GM12874 (cell line): ENCODE data around the gene MRM3.

Experiments used
- CTCF ChIP-seq: IDR thresholded peaks from 2 replicates; pipeline ENCODE4 v1.5.1; 2011; ENCODE audit warnings: low read depth, mild to moderate bottlenecking, control low read depth, low read length, moderate library complexity; ENCODE audit not compliant: insufficient read depth

MRM3 gene

GRCh38 chr17:752002-752619, 30.0 kb upstream of the MRM3 start, which contains the start of gene GEMIN4:
GEMIN4 (minus strand) TSS chr17:752264; CDS start chr17:752142, 122 bp downstream.
- TF ChIP-seq CTCF = peak; percentile 100

- TF ChIP-seq CTCF = no peak
Measured at GRCh38 chr17:752620-753219, 29.4 kb upstream of the MRM3 start.

GRCh38 chr17:753418-753817, 28.7 kb upstream of the MRM3 start:
- TF ChIP-seq CTCF = no peak

GRCh38 chr17:759964-760363, 22.2 kb upstream of the MRM3 start:
- TF ChIP-seq CTCF = no peak

GRCh38 chr17:760371-760770, 21.8 kb upstream of the MRM3 start:
- no peak for TF ChIP-seq CTCF

- TF ChIP-seq CTCF = no peak
Measured at GRCh38 chr17:767076-767475, 15.1 kb upstream of the MRM3 start.

GRCh38 chr17:773016-773415, 9.1 kb upstream of the MRM3 start:
- no peak for TF ChIP-seq CTCF
